H1 (cell line): ENCODE results near the gene COG3. TPM values are rescaled to one million over a fixed set of nuclear protein-coding genes. Genes with fewer than 3 reads are reported as not detected.

Source experiments
- EZH2 ChIP-seq: fragments of 200-600 bp; sonication (generic); IDR thresholded peaks from 2 replicates; pipeline ENCODE4 v1.7.1; 2012; ENCODE audit warnings: low read depth, mild to moderate bottlenecking, moderate library complexity, low read length, inconsistent platforms; ENCODE audit not compliant: severe bottlenecking
- polyA plus RNA-seq, 7 experiments: library from polyadenylated mRNA; depleted of rRNA in 3 of 7; stranded (reverse) in 5 of 7; unstranded in 2 of 7; fragments of >200 nt in 5 of 7; fragments of 200-250 nt in 2 of 7; gene quantifications; 1 replicate in 5 of 7; 2 replicates in 1 of 7; 4 replicates in 1 of 7; pipeline versions ENCODE4 v1.2.1 to v1.2.3, GENCODE V29; 2011 to 2013; ENCODE audit warnings: missing spikeins in 2 of 7, mixed read lengths in 2 of 7
- total RNA-seq: library from RNA; stranded (reverse); fragmentation: NEBNext Ultra II Directional; extraction: Animal tissue kit (Norgen Biotek cat#: 25700); gene quantifications from 2 replicates; pipeline ENCODE4 v1.2.1, GENCODE V29; 2021

COG3 gene
- total and polyA plus RNA-seq, 2 of the 8 experiments (the other 6 are each of a cell fraction or from before 2014, with no cell fraction given): 12.7 to 13.5 TPM

DNA sequence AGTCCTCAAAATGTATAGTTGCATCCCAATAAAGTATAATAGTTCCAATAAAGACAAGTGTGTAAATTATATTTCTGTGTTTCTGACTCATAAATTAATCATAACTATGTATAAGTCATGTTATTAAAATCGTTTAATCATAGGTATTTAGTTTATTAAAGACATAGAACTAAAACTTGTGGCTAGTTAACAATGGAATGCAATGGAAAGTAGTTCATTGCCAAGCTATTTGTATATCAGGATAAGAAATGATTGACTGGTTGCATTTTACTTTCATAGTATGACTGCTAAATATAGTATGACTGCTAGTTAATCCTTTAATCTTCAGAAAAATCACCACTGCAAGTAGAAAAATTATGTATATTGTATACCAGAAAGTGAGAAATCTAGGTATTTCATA, 16.9 kb downstream of the COG3 start (continued):
- no peak for TF ChIP-seq EZH2
- TF ChIP-seq, all 59 proteins: peak for 0
